ENCODE data around the gene HOXA11. TPM values are rescaled to one million over a fixed set of nuclear protein-coding genes. Genes with fewer than 3 reads are reported as not detected.

Gene HOXA11
- total RNA-seq, 1 experiment from 2014 or later, result not detected

DNA sequence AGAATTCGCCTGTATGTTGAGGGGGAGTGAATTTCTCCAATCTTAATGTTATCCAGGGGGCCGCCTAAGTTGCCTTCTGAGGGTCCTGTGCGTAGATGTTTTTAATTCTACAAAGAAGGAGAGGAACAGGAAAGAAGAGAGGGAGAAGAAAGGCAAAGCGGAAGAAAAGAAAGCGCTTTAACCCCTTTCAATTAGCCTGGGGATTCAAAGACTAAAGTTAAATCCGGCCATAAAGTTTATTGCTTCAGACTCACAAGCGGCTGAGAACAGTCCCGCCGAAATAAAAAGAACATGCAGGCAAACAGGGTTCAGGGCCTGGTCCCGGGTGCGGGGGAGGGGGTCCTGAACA lies 46.1 kb downstream of the HOXA11 start:
- no peak overlapping the region for H3T11ph ChIP-seq (ENCODE audit: low read length)
- H3K27ac Mint-ChIP-seq, result no peak overlapping the region
- no peak overlapping the region for H3K14ac ChIP-seq (ENCODE audit: insufficient read depth, low read length)
- H3K27ac ChIP-seq (ENCODE audit: insufficient read length, low read depth, low read length), result no peak overlapping the region
- no peak overlapping the region for H3K9ac ChIP-seq (ENCODE audit: extremely low read depth, insufficient read length, low read length)
- no peaks in the 10 kb centered on the region for H3K4me1 ChIP-seq (ENCODE audit: insufficient read depth, low read length)
- H3K9me3 ChIP-seq (ENCODE audit: control insufficient read depth, low read depth, low read length), result no peaks in the 10 kb centered on the region
- H3K36me3 Mint-ChIP-seq (ENCODE audit: insufficient read depth in 1 of 3, low read depth in 3 of 3), result no peaks in the 10 kb centered on the region; a peak in 1 of 7 replicates
- no peak overlapping the region; a peak in 1 of 5 replicates for H3K4me3 Mint-ChIP-seq
- H3K18ac ChIP-seq (ENCODE audit: insufficient read length, low read depth, low read length), result no peak overlapping the region
- H4K20me1 ChIP-seq (ENCODE audit: control insufficient read depth, insufficient read depth, insufficient read length), result no peaks in the 10 kb centered on the region
- H4K8ac ChIP-seq (replicated peaks; ENCODE audit: insufficient read length, low read depth, low read length), result no peak overlapping the region
- H2AK5ac ChIP-seq (ENCODE audit: insufficient read length, low read length), result no peak overlapping the region
- H3K9me3 Mint-ChIP-seq, result peaks cover 0 to 21% of the 10 kb centered on the region in 2 experiments
- peaks cover 100% of the 10 kb centered on the region for H3K27me3 Mint-ChIP-seq (ENCODE audit: low read depth)
- H2BK15ac ChIP-seq (ENCODE audit: low read depth, low read length), result no peak overlapping the region
- H2BK20ac ChIP-seq (ENCODE audit: low read depth, low read length, poor library complexity, severe bottlenecking), result no peak overlapping the region
- no CpG with 5 or more reads among the region's 11 CpGs for WGBS (ENCODE audit: extremely low coverage, insufficient read length, low lambda C conversion rate)
- no peaks in the 10 kb centered on the region for H3K79me2 ChIP-seq (ENCODE audit: insufficient read depth, low read length)
- H3K4ac ChIP-seq (ENCODE audit: low read depth, low read length), result no peak overlapping the region
- no peak overlapping the region for H3K23ac ChIP-seq (ENCODE audit: insufficient read length, low read depth, low read length)
- no peak overlapping the region for H2BK12ac ChIP-seq (ENCODE audit: insufficient read length, low read depth, low read length)
- H2BK120ac ChIP-seq (ENCODE audit: low read depth, low read length, poor library complexity, severe bottlenecking), result no peak overlapping the region
- no peak overlapping the region for H2BK5ac ChIP-seq (ENCODE audit: insufficient read length, low read length)
- peaks cover 98% of the 10 kb centered on the region for H3K27me3 ChIP-seq (ENCODE audit: insufficient read depth, low read length)
- H3K79me1 ChIP-seq (ENCODE audit: insufficient read depth, low read depth, low read length, poor library complexity, severe bottlenecking), result no peaks in the 10 kb centered on the region
- TF ChIP-seq, protein P1, sequence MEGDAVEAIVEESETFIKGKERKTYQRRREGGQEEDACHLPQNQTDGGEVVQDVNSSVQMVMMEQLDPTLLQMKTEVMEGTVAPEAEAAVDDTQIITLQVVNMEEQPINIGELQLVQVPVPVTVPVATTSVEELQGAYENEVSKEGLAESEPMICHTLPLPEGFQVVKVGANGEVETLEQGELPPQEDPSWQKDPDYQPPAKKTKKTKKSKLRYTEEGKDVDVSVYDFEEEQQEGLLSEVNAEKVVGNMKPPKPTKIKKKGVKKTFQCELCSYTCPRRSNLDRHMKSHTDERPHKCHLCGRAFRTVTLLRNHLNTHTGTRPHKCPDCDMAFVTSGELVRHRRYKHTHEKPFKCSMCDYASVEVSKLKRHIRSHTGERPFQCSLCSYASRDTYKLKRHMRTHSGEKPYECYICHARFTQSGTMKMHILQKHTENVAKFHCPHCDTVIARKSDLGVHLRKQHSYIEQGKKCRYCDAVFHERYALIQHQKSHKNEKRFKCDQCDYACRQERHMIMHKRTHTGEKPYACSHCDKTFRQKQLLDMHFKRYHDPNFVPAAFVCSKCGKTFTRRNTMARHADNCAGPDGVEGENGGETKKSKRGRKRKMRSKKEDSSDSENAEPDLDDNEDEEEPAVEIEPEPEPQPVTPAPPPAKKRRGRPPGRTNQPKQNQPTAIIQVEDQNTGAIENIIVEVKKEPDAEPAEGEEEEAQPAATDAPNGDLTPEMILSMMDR (conservative IDR thresholded peaks at IDR 0.05), result no peak
- no peak overlapping the region for H4K91ac ChIP-seq (ENCODE audit: insufficient read length, low read depth, low read length)
- peaks cover 10% of the 10 kb centered on the region for H3K23me2 ChIP-seq (ENCODE audit: insufficient read length, low read depth, low read length, poor library complexity, severe bottlenecking)
- no peak overlapping the region for H3K56ac ChIP-seq (ENCODE audit: insufficient read length, low read depth, low read length)
- peaks cover 7 to 13% of the 10 kb centered on the region in 2 experiments for H3K4me1 Mint-ChIP-seq
- H2AFZ ChIP-seq (ENCODE audit: low read length), result no peak overlapping the region
- H4K5ac ChIP-seq (ENCODE audit: insufficient read length, low read depth, low read length), result no peak overlapping the region
- H3K4me2 ChIP-seq (ENCODE audit: insufficient read depth, insufficient read length, low read length), result no peak overlapping the region
- no peak for DNase-seq

Measured in H9 (cell line).